BLaER1 treated with 17β-estradiol and CSF1 and Interleukin-3, amounts not matched to agents 10 nM and 100 nM (cell line): ENCODE data around the gene MT1B.

Source experiments
- H3K27ac ChIP-seq, 11 experiments: shearing (Covaris generic); formaldehyde crosslinking; 2 replicates each; pipeline ENCODE4 v1.8.1; 2022
- H3K27me3 ChIP-seq, 11 experiments: shearing (Covaris generic); formaldehyde crosslinking; 2 replicates each; pipeline ENCODE4 v1.8.1; 2022
- H3K36me3 ChIP-seq, 11 experiments: shearing (Covaris generic); formaldehyde crosslinking; 2 replicates each; pipeline ENCODE4 v1.8.1; 2022
- H3K4me1 ChIP-seq, 10 experiments: shearing (Covaris generic); formaldehyde crosslinking; 2 replicates each; pipeline ENCODE4 v1.8.1; 2022
- H3K4me2 ChIP-seq, 11 experiments: shearing (Covaris generic); formaldehyde crosslinking; 2 replicates each; pipeline ENCODE4 v1.8.1; 2022
- H3K4me3 ChIP-seq, 10 experiments: shearing (Covaris generic); formaldehyde crosslinking; 2 replicates each; pipeline ENCODE4 v1.8.1; 2022
- H3K9ac ChIP-seq, 11 experiments: shearing (Covaris generic); formaldehyde crosslinking; 2 replicates each; pipeline ENCODE4 v1.8.1; 2022
- H3K9me3 ChIP-seq, 11 experiments: shearing (Covaris generic); formaldehyde crosslinking; replicated peaks in 1 of 11; 2 replicates each; pipeline ENCODE4 v1.8.1; 2022
- H4K20me1 ChIP-seq, 11 experiments: shearing (Covaris generic); formaldehyde crosslinking; 2 replicates each; pipeline ENCODE4 v1.8.1; 2022
- Cebpa-rat ChIP-seq, 11 experiments: shearing (Covaris generic); IDR thresholded peaks; 2 replicates each; pipeline ENCODE4 v1.8.1; 2022

Gene MT1B

DNA sequence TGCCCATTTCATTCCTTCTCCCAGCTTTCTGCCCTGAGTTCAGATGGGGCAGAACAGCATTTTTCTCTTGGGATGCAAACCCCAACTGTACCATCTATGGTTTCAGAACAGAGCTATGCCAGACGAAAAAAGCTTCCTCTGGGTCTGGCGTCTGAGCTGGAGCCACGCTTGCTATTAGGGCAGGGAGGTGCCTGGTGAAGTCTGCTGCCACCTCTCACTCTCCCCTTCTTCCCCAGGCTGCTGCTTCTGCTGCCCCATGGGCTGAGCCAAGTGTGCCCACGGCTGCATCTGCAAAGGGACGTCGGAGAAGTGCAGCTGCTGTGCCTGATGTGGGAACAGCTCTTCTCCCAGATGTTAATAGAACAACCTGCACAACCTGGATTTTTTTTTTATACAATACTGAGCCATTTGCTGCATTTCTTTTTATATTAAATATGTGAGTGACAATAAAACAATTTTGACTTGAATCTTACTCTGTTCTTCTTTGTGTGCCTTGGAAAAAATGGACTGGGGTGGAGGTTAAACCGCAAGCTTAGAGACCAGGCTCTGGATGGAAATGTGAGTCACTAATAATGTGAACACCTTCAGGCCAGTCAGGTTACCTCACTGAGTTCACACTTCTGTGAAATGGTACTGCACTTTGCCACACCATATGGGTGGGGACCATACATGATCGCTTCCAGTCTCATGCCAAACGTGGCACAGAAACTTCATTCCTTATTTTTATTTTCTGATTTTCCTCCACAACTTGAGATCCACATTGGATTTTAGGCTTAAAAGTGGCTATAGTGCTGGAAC, 14.9 kb upstream of the MT1B start:
- H3K9me3 ChIP-seq, result peaks cover 5 to 28% (median 17%) of the 10 kb centered on the region in 11 experiments; a peak in 18 of 22 replicates
- H3K27me3 ChIP-seq, result peaks cover 100% of the 10 kb centered on the region in 11 experiments

DNA sequence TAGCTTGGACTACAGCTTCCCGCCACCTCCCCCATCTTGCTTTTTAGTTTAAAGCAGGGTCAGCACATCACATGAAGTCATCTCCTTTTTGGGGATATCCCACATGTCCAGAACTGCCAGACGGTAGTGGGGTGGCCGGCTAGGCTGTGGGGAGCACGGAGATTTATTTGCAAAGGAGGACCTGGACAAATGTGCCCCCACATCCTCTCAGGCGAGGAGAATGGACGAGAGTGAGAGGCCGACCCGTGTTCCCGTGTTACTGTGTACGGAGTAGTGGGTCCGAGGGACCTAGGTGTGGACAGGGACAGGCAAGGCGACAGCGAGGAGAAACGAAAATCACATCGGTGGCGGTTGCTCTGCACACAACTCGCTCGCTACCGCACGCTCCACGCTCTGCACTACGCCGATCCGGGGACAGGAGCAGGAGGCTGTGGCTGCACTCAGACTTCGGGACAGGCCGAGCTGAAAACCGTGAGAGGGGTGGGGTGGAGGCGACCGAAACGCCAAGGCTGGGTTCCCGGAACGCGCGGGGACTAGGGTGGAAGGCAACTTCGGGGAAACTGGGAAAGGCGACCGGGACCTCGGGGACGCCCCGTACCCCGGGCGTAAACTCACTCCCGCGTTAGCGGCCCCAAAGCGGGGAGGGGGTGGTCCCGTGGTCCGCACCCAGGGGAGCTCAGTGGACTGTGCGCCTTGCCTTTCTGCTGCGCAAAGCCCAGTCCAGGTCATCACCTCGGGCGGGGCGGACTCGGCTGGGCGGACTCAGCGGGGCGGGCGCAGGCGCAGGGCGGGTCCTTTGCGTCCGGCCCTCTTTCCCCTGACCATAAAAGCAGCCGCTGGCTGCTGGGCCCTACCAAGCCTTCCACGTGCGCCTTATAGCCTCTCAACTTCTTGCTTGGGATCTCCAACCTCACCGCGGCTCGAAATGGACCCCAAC, 13.6 kb upstream of the MT1B start, which contains the start of gene MT1A:
MT1A (plus strand) TSS at position 853 of the 937 bp plus-strand sequence; CDS start at position 926, 73 bp downstream.
- Histone ChIP-seq H3K27me3 (peaks cover 100% of the 10 kb centered on the region in 11 experiments), H4K20me1 (peaks cover 0 to 47% (median 28%) of the 10 kb centered on the region in 11 experiments; a peak in 14 of 22 replicates), H3K4me3 (peak within 1 kb of the TSS in 1 of 10 experiments; percentile 11; a peak in 1 of 20 replicates)

More for the DNA sequence above, 14.9 kb upstream of the MT1B start:
- H3K4me2 ChIP-seq, result no peak overlapping the region
- peaks cover 0 to 6% (median 4%) of the 10 kb centered on the region in 10 experiments; a peak in 4 of 20 replicates for H3K4me1 ChIP-seq
- H4K20me1 ChIP-seq, result peaks cover 0 to 59% (median 39%) of the 10 kb centered on the region in 11 experiments; a peak in 15 of 22 replicates
- no peak overlapping the region for H3K9ac ChIP-seq
- no peaks in the 10 kb centered on the region for H3K36me3 ChIP-seq
- H3K27ac ChIP-seq, result no peak overlapping the region
- H3K4me3 ChIP-seq, result no peak overlapping the region
- TF ChIP-seq Cebpa-rat (IDR thresholded peaks at IDR 0.05), result no peak

DNA sequence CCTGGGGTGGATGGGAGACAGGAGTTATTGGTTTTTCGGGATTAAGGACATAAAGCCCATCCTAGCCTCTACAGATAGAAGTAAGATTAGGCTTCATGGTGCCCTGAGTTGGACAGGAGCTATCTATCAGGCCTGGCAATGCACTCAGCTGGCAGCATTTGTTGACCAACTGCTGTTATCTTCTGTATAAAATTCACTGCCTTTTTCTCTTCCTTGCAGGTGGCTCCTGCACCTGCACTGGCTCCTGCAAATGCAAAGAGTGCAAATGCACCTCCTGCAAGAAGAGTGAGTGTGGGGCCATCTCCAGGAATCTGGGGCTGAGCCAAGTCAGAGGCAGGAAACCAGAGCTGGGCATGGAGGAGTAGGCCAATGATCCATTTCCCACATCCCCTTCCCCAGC, 12.6 kb upstream of the MT1B start:
- H4K20me1 ChIP-seq, result peaks cover 0 to 46% (median 21%) of the 10 kb centered on the region in 11 experiments; a peak in 13 of 22 replicates
- no peak overlapping the region for H3K27ac ChIP-seq
- no peaks in the 10 kb centered on the region for H3K36me3 ChIP-seq
- peaks cover 5 to 28% (median 17%) of the 10 kb centered on the region in 11 experiments; a peak in 18 of 22 replicates for H3K9me3 ChIP-seq
- TF ChIP-seq Cebpa-rat (IDR thresholded peaks at IDR 0.05), result no peak
- H3K4me1 ChIP-seq, result peaks cover 0 to 4% (median 0%) of the 10 kb centered on the region in 10 experiments; a peak in 1 of 20 replicates
- H3K4me2 ChIP-seq, result no peak overlapping the region
- no peak overlapping the region for H3K4me3 ChIP-seq
- H3K27me3 ChIP-seq, result peaks cover 100% of the 10 kb centered on the region in 11 experiments
- H3K9ac ChIP-seq, result no peak overlapping the region

More for the DNA sequence above, 13.6 kb upstream of the MT1B start, which contains the start of gene MT1A:
- Histone ChIP-seq H3K9me3 (peaks cover 5 to 28% (median 17%) of the 10 kb centered on the region in 11 experiments; a peak in 18 of 22 replicates), H3K27ac (no peak within 1 kb of the TSS), H3K36me3 (no peaks in the 10 kb centered on the region), H3K9ac (no peak within 1 kb of the TSS), H3K4me1 (peaks cover 0 to 4% (median 0%) of the 10 kb centered on the region in 10 experiments; a peak in 1 of 20 replicates), H3K4me2 (no peak within 1 kb of the TSS)
- no peak for TF ChIP-seq Cebpa-rat (IDR thresholded peaks at IDR 0.05)

DNA sequence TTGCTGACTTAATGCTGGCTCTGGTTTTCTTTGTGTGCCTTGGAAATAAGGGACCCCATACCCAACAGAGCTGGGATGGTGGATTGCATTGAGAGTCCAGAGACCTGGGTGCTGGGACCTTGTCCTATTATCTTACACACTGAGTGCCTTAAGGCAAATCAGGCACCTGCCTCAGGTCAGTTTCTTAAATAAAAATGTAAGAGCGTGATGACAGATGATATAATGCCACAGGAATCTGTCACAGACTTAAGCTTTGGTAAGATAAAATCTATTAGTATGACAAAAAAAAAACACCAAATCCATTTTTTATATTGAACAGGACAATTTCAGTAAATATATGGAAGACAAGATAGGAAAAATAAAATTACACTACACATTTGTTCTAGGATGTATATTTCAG, 11.6 kb upstream of the MT1B start:
- Histone ChIP-seq H3K36me3 (no peaks in the 10 kb centered on the region), H3K27me3 (peaks cover 100% of the 10 kb centered on the region in 11 experiments), H3K4me2 (no peak overlapping the region), H4K20me1 (peaks cover 0 to 39% (median 18%) of the 10 kb centered on the region in 11 experiments; a peak in 13 of 22 replicates), H3K27ac (no peak overlapping the region), H3K4me3 (no peak overlapping the region), H3K9me3 (peaks cover 5 to 25% (median 17%) of the 10 kb centered on the region in 11 experiments; a peak in 18 of 22 replicates), H3K4me1 (peaks cover 0 to 2% (median 0%) of the 10 kb centered on the region in 10 experiments; a peak in 1 of 20 replicates), H3K9ac (no peak overlapping the region)
- no peak for TF ChIP-seq Cebpa-rat (IDR thresholded peaks at IDR 0.05)

DNA sequence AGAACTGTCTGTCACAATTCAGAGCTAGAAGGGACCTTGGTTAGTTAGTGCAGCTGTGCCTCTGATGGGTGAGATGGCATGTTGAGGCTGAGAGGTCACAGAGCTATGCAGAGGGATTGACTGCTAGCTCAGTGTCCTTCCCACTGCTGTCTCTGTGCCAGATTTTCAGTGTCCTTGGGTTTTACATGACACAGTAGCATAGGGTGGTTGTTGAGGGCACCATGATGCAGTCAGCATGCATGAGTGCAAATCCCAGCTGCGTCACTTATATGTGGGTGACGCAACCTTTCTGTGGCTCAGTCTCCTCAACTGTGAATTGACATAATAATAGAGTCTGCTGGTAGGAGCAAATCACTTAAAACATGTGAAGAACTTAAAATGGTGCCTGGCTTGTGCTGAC, 10.5 kb upstream of the MT1B start:
- H3K27ac ChIP-seq, result no peak overlapping the region
- TF ChIP-seq Cebpa-rat (IDR thresholded peaks at IDR 0.05), result peak in 2 of 11 experiments; percentile 37 to 62; a peak in 3 of 22 replicates
- peaks cover 0 to 28% (median 15%) of the 10 kb centered on the region in 11 experiments; a peak in 10 of 22 replicates for H4K20me1 ChIP-seq
- no peaks in the 10 kb centered on the region for H3K4me1 ChIP-seq
- H3K27me3 ChIP-seq, result peaks cover 94 to 100% (median 100%) of the 10 kb centered on the region in 11 experiments
- H3K36me3 ChIP-seq, result no peaks in the 10 kb centered on the region
- no peak overlapping the region for H3K4me3 ChIP-seq
- peaks cover 0 to 19% (median 13%) of the 10 kb centered on the region in 11 experiments; a peak in 17 of 22 replicates for H3K9me3 ChIP-seq
- H3K9ac ChIP-seq, result no peak overlapping the region
- no peak overlapping the region for H3K4me2 ChIP-seq

DNA sequence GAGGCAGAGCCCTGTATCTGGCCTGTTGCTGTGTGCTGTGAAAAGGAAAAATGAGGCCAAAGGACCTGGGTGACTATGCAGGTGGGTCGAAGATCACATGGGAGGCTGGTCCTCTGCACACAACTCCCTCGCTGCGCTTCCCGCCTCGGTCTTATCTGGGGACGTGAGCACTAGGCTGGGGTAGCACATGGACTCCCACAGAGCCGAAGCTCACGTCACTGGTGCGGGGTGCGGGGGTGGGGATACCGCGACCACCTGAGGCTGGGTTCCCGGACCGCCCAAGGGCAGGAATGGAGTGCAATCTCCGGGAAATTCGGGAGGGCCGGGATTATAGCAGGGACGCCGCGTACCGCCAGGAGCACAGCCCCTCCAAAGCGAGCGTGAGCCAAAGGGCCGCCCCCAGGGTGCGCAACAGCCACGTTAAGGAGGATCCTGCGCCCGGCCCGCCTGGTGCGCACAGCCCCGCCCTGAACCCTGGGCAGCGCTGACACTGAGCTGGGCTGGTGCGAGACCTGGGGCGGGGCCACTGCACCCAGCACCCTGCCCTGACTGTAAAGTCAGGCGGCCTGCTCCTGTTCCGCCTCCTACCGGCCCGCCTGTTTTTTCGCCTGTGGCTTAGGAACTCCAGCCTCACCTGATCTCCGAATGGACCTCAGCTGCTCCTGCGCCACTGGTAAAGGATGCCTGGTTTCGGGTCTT, 8.5 kb upstream of the MT1B start:
- Histone ChIP-seq H3K9me3 (peaks cover 0 to 9% (median 6%) of the 10 kb centered on the region in 11 experiments; a peak in 17 of 22 replicates), H4K20me1 (peaks cover 0 to 21% (median 6%) of the 10 kb centered on the region in 11 experiments; a peak in 10 of 22 replicates), H3K4me1 (no peaks in the 10 kb centered on the region), H3K27ac (no peak overlapping the region), H3K27me3 (peaks cover 94 to 100% (median 100%) of the 10 kb centered on the region in 11 experiments), H3K36me3 (no peaks in the 10 kb centered on the region), H3K9ac (no peak overlapping the region), H3K4me2 (no peak overlapping the region), H3K4me3 (no peak overlapping the region)
- TF ChIP-seq Cebpa-rat (IDR thresholded peaks at IDR 0.05), result no peak

DNA sequence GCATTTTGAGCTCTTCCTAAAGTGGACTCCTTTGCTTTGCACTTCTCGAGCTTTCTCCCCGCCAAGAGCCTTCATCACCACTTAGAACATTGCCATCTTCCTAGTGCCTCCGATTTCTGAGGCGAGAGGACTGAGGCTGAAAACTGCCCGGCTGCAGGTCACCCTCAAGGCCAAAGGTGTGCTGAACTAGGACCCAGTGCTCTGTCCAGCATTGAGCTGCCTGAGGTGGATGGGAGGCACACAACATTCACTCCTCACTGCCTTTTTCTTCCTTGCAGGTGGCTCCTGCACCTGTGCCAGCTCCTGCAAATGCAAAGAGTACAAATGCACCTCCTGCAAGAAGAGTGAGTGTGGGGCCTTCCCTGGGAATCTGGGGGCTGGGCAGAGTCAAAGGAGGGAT, 7.9 kb upstream of the MT1B start:
- no peaks in the 10 kb centered on the region for H3K4me1 ChIP-seq
- no peaks in the 10 kb centered on the region for H3K36me3 ChIP-seq
- H3K27ac ChIP-seq, result no peak overlapping the region
- no peak overlapping the region for H3K4me3 ChIP-seq
- peaks cover 0 to 3% (median 0%) of the 10 kb centered on the region in 11 experiments; a peak in 5 of 22 replicates for H3K9me3 ChIP-seq
- TF ChIP-seq Cebpa-rat (IDR thresholded peaks at IDR 0.05), result no peak
- H3K9ac ChIP-seq, result no peak overlapping the region
- peaks cover 93 to 100% (median 100%) of the 10 kb centered on the region in 11 experiments for H3K27me3 ChIP-seq
- no peak overlapping the region for H3K4me2 ChIP-seq
- peaks cover 0 to 19% (median 3%) of the 10 kb centered on the region in 11 experiments; a peak in 10 of 22 replicates for H4K20me1 ChIP-seq

DNA sequence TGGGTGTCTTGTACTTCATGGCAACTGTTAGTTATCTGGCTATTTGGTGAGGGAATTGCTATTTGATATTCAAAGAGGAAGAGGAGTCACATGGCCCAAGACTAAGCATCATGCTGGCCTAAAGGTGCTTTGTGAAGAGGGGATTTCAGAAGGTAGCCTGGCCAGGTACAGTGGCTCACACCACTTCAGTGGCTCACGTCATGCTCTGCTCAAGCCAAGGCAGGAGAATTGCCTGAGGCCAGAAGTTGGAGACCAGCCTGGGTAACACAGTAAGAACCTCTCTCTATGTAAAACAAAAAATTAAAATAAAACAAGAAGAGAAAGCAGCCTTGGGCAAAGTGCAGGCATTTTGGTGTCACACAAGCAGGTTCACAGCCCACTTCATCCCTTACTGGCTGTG, 6.4 kb upstream of the MT1B start:
- Histone ChIP-seq H4K20me1 (peaks cover 0 to 15% (median 0%) of the 10 kb centered on the region in 11 experiments; a peak in 10 of 22 replicates), H3K4me1 (no peaks in the 10 kb centered on the region), H3K9ac (no peak overlapping the region), H3K9me3 (no peaks in the 10 kb centered on the region), H3K4me2 (no peak overlapping the region), H3K27ac (no peak overlapping the region), H3K36me3 (no peaks in the 10 kb centered on the region), H3K4me3 (no peak overlapping the region), H3K27me3 (peaks cover 79 to 100% (median 96%) of the 10 kb centered on the region in 11 experiments)
- TF ChIP-seq Cebpa-rat (IDR thresholded peaks at IDR 0.05), result no peak
